HCT116 (cell line): Measurements from ENCODE around the gene CCSAP. TPM values are rescaled to one million over a fixed set of nuclear protein-coding genes. Genes with fewer than 3 reads are reported as not detected.

ENCODE experiments used
- ATAC-seq: fragments of 200-7000 bp; cut with Tn5 transposase; 2 replicates; pipeline ENCODE4 v1.9.1; 2020; ENCODE audit warnings: mild to moderate bottlenecking, moderate library complexity
- BruUV-seq: library from RNA; stranded (reverse); fragments of 400-500 nt; replicated peaks from 2 replicates; lab custom pipeline; 2021; lab: Mats Ljungman, UMichigan
- CTCF ChIA-PET: fragments of 300-600 bp; sonication (Branson Sonifier 250); formaldehyde crosslinking; loops from one replicate; lab custom pipeline; 2021; ENCODE audit warnings: antibody characterized with exemption; lab: Charles Lee
- POLR2A ChIA-PET: fragments of 300-600, 350-600 bp; sonication (Branson Sonifier 250); formaldehyde crosslinking; loops from one replicate; lab custom pipeline; 2021; ENCODE audit warnings: antibody characterized with exemption; lab: Charles Lee
- RAD21 ChIA-PET, 2 experiments: fragments of 300-600 bp; sonication (Branson Sonifier 250); formaldehyde crosslinking; loops; one replicate each; lab custom pipeline; 2023; ENCODE audit warnings: low total read pairs in 2 of 2; ENCODE audit not compliant: uncharacterized antibody in 2 of 2, unreplicated experiment in 2 of 2, low non-redundant PET in 1 of 2; lab: Charles Lee
- DNase-seq: peaks from one replicate; pipeline ENCODE4 v3.0.0-alpha.2; 2010; ENCODE audit warnings: low read depth, low spot score
- H2AFZ ChIP-seq: fragments of 200-600 bp; shearing (Covaris generic), sonication (generic); 2 replicates; pipeline ENCODE4 v1.6.1; 2017; ENCODE audit warnings: low read depth, mixed run types, mixed read lengths, antibody characterized with exemption, low read length; ENCODE audit not compliant: poor library complexity, severe bottlenecking
- H3K27ac ChIP-seq: 2 replicates; pipeline ENCODE4 v1.5.1; 2012; ENCODE audit warnings: low read depth, low read length
- H3K27me3 ChIP-seq: fragments of 200-600 bp; sonication (generic); 2 replicates; pipeline ENCODE4 v1.6.1; 2016; ENCODE audit warnings: mixed run types, low read length, mixed read lengths; ENCODE audit not compliant: insufficient read depth
- H3K36me3 ChIP-seq, 2 experiments: fragments of 200-500 bp in 1 of 2; fragments of 200-600 bp in 1 of 2; sonication (Bioruptor generic) in 1 of 2; sonication (generic) in 1 of 2; 2 replicates each; pipeline versions ENCODE4 v1.5.1 to v1.6.1; 2014 to 2016; ENCODE audit warnings: low read length in 2 of 2, inconsistent platforms in 1 of 2, mixed read lengths in 1 of 2, mixed run types in 1 of 2; ENCODE audit not compliant: insufficient read depth in 2 of 2, control insufficient read depth in 1 of 2
- H3K4me1 ChIP-seq, 2 experiments: fragments of 200-600 bp in 1 of 2; sonication (generic) in 1 of 2; 2 replicates each; pipeline versions ENCODE4 v1.5.1 to v1.6.1; 2012 to 2017; ENCODE audit warnings: low read length in 2 of 2, inconsistent platforms in 1 of 2, mild to moderate bottlenecking in 1 of 2, mixed read lengths in 1 of 2, mixed run types in 1 of 2, moderate library complexity in 1 of 2; ENCODE audit not compliant: insufficient read depth in 2 of 2, control insufficient read depth in 1 of 2
- H3K4me2 ChIP-seq: fragments of 200-600 bp; sonication (generic); 2 replicates; pipeline ENCODE4 v1.6.1; 2017; ENCODE audit warnings: mixed run types, low read length, mixed read lengths
- H3K4me3 ChIP-seq, 2 experiments: fragments of 200-600 bp in 1 of 2; sonication (generic) in 1 of 2; replicated peaks in 1 of 2; 2 replicates each; pipeline ENCODE4 v1.5.1; 2011 to 2016; ENCODE audit warnings: low read length in 2 of 2, control low read depth in 1 of 2, low read depth in 1 of 2, mild to moderate bottlenecking in 1 of 2, mixed read lengths in 1 of 2, mixed run types in 1 of 2
- H3K79me2 ChIP-seq: fragments of 200-600 bp; sonication (generic); 2 replicates; pipeline ENCODE4 v1.6.1; 2017; ENCODE audit warnings: mild to moderate bottlenecking, mixed run types, low read length, moderate library complexity, mixed read lengths; ENCODE audit not compliant: insufficient read depth
- H3K9ac ChIP-seq: fragments of 200-600 bp; sonication (generic); 2 replicates; pipeline ENCODE4 v1.6.1; 2016; ENCODE audit warnings: low read length, mixed read lengths
- H3K9me2 ChIP-seq: fragments of 200-600 bp; sonication (generic), shearing (Covaris generic); 2 replicates; pipeline ENCODE4 v1.6.1; 2017; ENCODE audit warnings: mixed run types, mild to moderate bottlenecking, moderate library complexity; ENCODE audit not compliant: insufficient read depth
- H3K9me3 ChIP-seq, 2 experiments: fragments of 200-500 bp in 1 of 2; fragments of 200-600 bp in 1 of 2; sonication (Bioruptor generic) in 1 of 2; sonication (generic) in 1 of 2; 2 replicates each; pipeline ENCODE4 v1.6.1; 2014 to 2017; ENCODE audit warnings: low read length in 2 of 2, mixed read lengths in 2 of 2, inconsistent platforms in 1 of 2, low read depth in 1 of 2, mild to moderate bottlenecking in 1 of 2, mixed run types in 1 of 2, moderate library complexity in 1 of 2; ENCODE audit not compliant: control insufficient read depth in 1 of 2, insufficient read depth in 1 of 2
- H4K20me1 ChIP-seq: fragments of 200-600 bp; sonication (generic), shearing (Covaris generic); 2 replicates; pipeline ENCODE4 v1.6.1; 2017; ENCODE audit warnings: mixed run types, mild to moderate bottlenecking, moderate library complexity; ENCODE audit not compliant: insufficient read depth
- CBX3 ChIP-seq: IDR thresholded peaks from 2 replicates; pipeline ENCODE4 v1.6.1; 2012; ENCODE audit warnings: low read depth
- EZH2 ChIP-seq: fragments of 200-600 bp; sonication (generic); IDR thresholded peaks from 2 replicates; pipeline ENCODE4 v1.6.1; 2017; ENCODE audit warnings: antibody characterized with exemption, mixed run types
- YY1 ChIP-seq: IDR thresholded peaks from 2 replicates; pipeline ENCODE4 v1.6.1; 2011; ENCODE audit warnings: low read length, low read depth, moderate library complexity, mild to moderate bottlenecking; ENCODE audit not compliant: insufficient replicate concordance; ENCODE audit errors: extremely low read depth
- ZFX ChIP-seq: fragments of 450-650 bp; IDR thresholded peaks from 2 replicates; pipeline ENCODE4 v1.6.1; 2017
- intact Hi-C: fragments of 100-400 bp; cut with micrococcal nuclease; formaldehyde crosslinking; loops from 2 replicates; pipeline ENCODE4 v1.10.0; 2022
- total RNA-seq: library from RNA; stranded (reverse); gene quantifications from one replicate; pipeline ENCODE4 v1.2.1, GENCODE V29; 2021; ENCODE audit not compliant: unreplicated experiment

Gene CCSAP
- total RNA-seq, 1 experiment from 2014 or later, result 10.9 TPM

DNA sequence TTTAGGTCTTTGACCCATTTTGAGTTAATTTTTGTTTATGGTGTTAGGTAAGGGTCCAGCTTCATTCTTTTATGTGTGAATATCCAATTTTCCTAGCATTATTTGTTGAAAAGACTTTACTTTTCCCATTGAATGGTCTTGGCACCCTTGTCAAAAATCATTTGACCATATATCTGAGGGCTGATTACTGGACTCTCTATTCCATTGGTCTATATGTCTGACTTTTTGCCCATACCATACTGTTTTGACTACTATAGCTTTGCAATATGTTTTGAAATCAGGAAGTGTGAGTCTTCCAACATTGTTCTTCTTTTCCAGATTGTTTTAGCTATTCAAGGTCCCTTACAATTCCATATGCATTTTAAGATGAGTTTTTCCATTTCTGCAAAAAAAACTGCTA lies 11.4 kb upstream of the CCSAP start:
- TF ChIP-seq ZFX (no peak), YY1 (no peak), CBX3 (peak; percentile 75)
- no peak overlapping the region for H3K9ac ChIP-seq
- CTCF ChIA-PET, result no interaction called here
- intact Hi-C loops, result no loop called here
- no peak overlapping the region for H2AFZ ChIP-seq
- no TSS peak for BruUV-seq
- no peak overlapping the region for H3K4me2 ChIP-seq
- H3K36me3 ChIP-seq, result no peaks in the 10 kb centered on the region
- POLR2A ChIA-PET, result no interaction called here
- no peak overlapping the region for H3K27ac ChIP-seq
- ATAC-seq, result no peak
- no peak overlapping the region for H3K4me3 ChIP-seq
- H3K79me2 ChIP-seq, result no peaks in the 10 kb centered on the region
- DNase-seq, result no peak
- H3K27me3 ChIP-seq, result no peaks in the 10 kb centered on the region
- peaks cover 0 to 5% of the 10 kb centered on the region in 2 experiments; a peak in 2 of 4 replicates for H3K4me1 ChIP-seq
- H3K9me3 ChIP-seq, result peaks cover 5 to 18% of the 10 kb centered on the region in 2 experiments; a peak in 3 of 4 replicates
- RAD21 ChIA-PET, result no interaction called here
- no peaks in the 10 kb centered on the region for H4K20me1 ChIP-seq
- no peaks in the 10 kb centered on the region for H3K9me2 ChIP-seq

DNA sequence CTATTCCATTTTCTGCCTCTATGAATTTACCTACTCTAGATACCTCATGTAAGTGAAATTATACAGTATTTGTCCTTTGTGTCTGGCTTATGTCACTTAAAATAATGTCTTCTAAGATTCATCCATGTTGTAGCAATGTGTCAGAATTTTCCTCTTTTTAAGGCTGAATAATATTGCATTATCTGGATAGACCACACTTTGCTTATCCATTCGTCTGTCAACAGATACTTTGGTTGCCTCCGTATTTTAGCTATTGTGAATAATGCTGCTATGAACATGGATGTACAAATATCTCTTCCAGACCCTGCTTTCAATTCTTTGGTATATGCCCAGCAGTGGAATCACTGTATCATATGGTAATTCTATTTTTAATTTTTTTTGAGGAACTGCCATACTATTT lies 10.1 kb upstream of the CCSAP start:
- no peak overlapping the region for H3K9ac ChIP-seq
- no peaks in the 10 kb centered on the region for H3K36me3 ChIP-seq
- ChIA-PET RAD21 (no interaction called here), POLR2A (no interaction called here), CTCF (no interaction called here)
- ATAC-seq (no peak), DNase-seq (no peak)
- H3K9me3 ChIP-seq, result peaks cover 5 to 18% of the 10 kb centered on the region in 2 experiments; a peak in 3 of 4 replicates
- intact Hi-C loops, result no loop called here
- BruUV-seq, result no TSS peak
- H3K9me2 ChIP-seq, result no peaks in the 10 kb centered on the region
- no peak overlapping the region for H3K27ac ChIP-seq
- no peak overlapping the region for H3K4me3 ChIP-seq
- H4K20me1 ChIP-seq, result no peaks in the 10 kb centered on the region
- H2AFZ ChIP-seq, result no peak overlapping the region
- no peaks in the 10 kb centered on the region for H3K27me3 ChIP-seq
- TF ChIP-seq YY1, result no peak
- TF ChIP-seq EZH2, result no peak
- peaks cover 0 to 6% of the 10 kb centered on the region in 2 experiments; a peak in 2 of 4 replicates for H3K4me1 ChIP-seq
- no peak overlapping the region for H3K4me2 ChIP-seq
- no peaks in the 10 kb centered on the region for H3K79me2 ChIP-seq
